SU-DHL-6 (cell line): ENCODE data around the gene CXCL3.
"Not testable (repeated sequence)": the region's sequence is repeated elsewhere in the genome, so short reads cannot be mapped to it uniquely, and the experiment has no call there.

Experiments
- H2AFZ ChIP-seq: fragments of 200-600 bp; sonication (generic); 2 replicates; pipeline ENCODE4 v1.6.1; 2014; ENCODE audit warnings: low read depth, mild to moderate bottlenecking, moderate library complexity, mixed read lengths, antibody characterized with exemption, low read length; ENCODE audit not compliant: severe bottlenecking
- H3F3A ChIP-seq: fragments of 200-600 bp; shearing (Covaris generic); 2 replicates; pipeline ENCODE4 v1.6.0; 2016; ENCODE audit warnings: antibody characterized with exemption, mild to moderate bottlenecking; ENCODE audit not compliant: insufficient read depth
- H3K27ac ChIP-seq: fragments of 200-600 bp; sonication (generic); 2 replicates; pipeline ENCODE4 v1.5.1; 2016; ENCODE audit warnings: low read depth, mild to moderate bottlenecking, low read length, moderate library complexity, mixed read lengths
- H3K27me3 ChIP-seq: fragments of 200-600 bp; sonication (generic), shearing (Covaris generic); 2 replicates; pipeline ENCODE4 v1.6.0; 2014; ENCODE audit warnings: mild to moderate bottlenecking, low read length
- H3K36me3 ChIP-seq: fragments of 200-600 bp; sonication (generic); 2 replicates; pipeline ENCODE4 v1.6.1; 2014; ENCODE audit warnings: mild to moderate bottlenecking, low read length, mixed read lengths
- H3K4me2 ChIP-seq: fragments of 300-600, 200-600 bp; shearing (Covaris generic), sonication (generic); 2 replicates; pipeline ENCODE4 v1.6.0; 2014; ENCODE audit warnings: low read length, low read depth, mild to moderate bottlenecking; ENCODE audit not compliant: poor library complexity, severe bottlenecking
- H3K4me3 ChIP-seq: fragments of 200-600 bp; sonication (generic); 2 replicates; pipeline ENCODE4 v1.5.1; 2014; ENCODE audit warnings: antibody characterized with exemption, low read length, mild to moderate bottlenecking, mixed read lengths; ENCODE audit not compliant: insufficient read depth, poor library complexity, severe bottlenecking
- H3K79me2 ChIP-seq: fragments of 200-600 bp; sonication (generic); 2 replicates; pipeline ENCODE4 v1.6.1; 2014; ENCODE audit warnings: mild to moderate bottlenecking, low read length, moderate library complexity; ENCODE audit not compliant: insufficient read depth
- H3K9ac ChIP-seq: fragments of 200-600 bp; sonication (generic); 2 replicates; pipeline ENCODE4 v1.7.0; 2014; ENCODE audit warnings: mild to moderate bottlenecking, low read length
- H3K9me2 ChIP-seq: fragments of 200-600 bp; sonication (generic); replicated peaks from 2 replicates; pipeline ENCODE4 v1.6.1; 2014; ENCODE audit warnings: low read length; ENCODE audit not compliant: insufficient read depth
- H3K9me3 ChIP-seq: fragments of 200-600 bp; sonication (generic); 2 replicates; pipeline ENCODE4 v1.6.1; 2014; ENCODE audit warnings: low read length, mixed read lengths; ENCODE audit not compliant: insufficient read depth
- H4K20me1 ChIP-seq: fragments of 200-600 bp; sonication (generic); 2 replicates; pipeline ENCODE4 v1.6.1; 2014; ENCODE audit warnings: low read depth, mild to moderate bottlenecking, antibody characterized with exemption, low read length, moderate library complexity, mixed read lengths
- EZH2phosphoT487 ChIP-seq: fragments of 200-600 bp; sonication (generic), shearing (Covaris generic); conservative IDR thresholded peaks from 2 replicates; pipeline ENCODE4 v1.6.1; 2018; ENCODE audit warnings: mild to moderate bottlenecking, antibody characterized with exemption, low read length, moderate library complexity, mixed read lengths
- TF ChIP-seq, protein P1 (sequence below): fragments of 200-600 bp; sonication (generic); IDR thresholded peaks from one replicate; pipeline ENCODE4 v1.5.1; 2017; ENCODE audit warnings: antibody characterized with exemption, mild to moderate bottlenecking, low read length, moderate library complexity; ENCODE audit not compliant: insufficient read depth, poor library complexity, severe bottlenecking

The CXCL3 gene

GRCh38 chr4:74084984-74085383, 46.5 kb upstream of the CXCL3 start:
- Histone ChIP-seq H3K27me3 (no peaks in the 10 kb centered on the region), H3K79me2 (no peaks in the 10 kb centered on the region), H3K4me2 (no peak overlapping the region), H3K9me3 (no peaks in the 10 kb centered on the region), H3K9ac (no peak overlapping the region), H3F3A (no peaks in the 10 kb centered on the region), H2AFZ (no peak overlapping the region), H3K36me3 (no peaks in the 10 kb centered on the region), H3K4me3 (no peak overlapping the region), H4K20me1 (no peaks in the 10 kb centered on the region), H3K27ac (no peak overlapping the region), H3K9me2 (no peaks in the 10 kb centered on the region)
- TF ChIP-seq, protein P1, sequence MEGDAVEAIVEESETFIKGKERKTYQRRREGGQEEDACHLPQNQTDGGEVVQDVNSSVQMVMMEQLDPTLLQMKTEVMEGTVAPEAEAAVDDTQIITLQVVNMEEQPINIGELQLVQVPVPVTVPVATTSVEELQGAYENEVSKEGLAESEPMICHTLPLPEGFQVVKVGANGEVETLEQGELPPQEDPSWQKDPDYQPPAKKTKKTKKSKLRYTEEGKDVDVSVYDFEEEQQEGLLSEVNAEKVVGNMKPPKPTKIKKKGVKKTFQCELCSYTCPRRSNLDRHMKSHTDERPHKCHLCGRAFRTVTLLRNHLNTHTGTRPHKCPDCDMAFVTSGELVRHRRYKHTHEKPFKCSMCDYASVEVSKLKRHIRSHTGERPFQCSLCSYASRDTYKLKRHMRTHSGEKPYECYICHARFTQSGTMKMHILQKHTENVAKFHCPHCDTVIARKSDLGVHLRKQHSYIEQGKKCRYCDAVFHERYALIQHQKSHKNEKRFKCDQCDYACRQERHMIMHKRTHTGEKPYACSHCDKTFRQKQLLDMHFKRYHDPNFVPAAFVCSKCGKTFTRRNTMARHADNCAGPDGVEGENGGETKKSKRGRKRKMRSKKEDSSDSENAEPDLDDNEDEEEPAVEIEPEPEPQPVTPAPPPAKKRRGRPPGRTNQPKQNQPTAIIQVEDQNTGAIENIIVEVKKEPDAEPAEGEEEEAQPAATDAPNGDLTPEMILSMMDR, result no peak
- TF ChIP-seq EZH2phosphoT487, result no peak

DNA sequence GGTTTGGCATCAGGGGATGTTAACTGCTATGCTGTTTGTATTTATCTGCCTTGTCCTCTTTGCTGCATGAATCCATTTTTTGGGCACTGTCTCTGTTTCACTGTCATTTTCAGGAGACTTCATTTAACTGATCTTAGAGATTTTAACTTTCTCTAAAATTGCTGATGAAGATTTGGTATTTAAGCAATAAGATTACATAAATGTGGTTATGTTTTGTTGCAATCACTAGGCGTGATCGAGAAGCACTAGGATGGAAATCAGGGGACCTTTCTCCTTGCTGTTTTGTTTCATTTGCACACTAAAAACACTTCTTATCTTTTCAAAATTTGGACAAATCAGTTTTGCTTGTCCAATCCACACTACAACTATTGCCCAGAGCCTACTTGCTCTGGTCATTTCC, 45.1 kb upstream of the CXCL3 start:
- no peak for TF ChIP-seq EZH2phosphoT487
- TF ChIP-seq, protein P1, result no peak
- Histone ChIP-seq H2AFZ (no peak overlapping the region), H3K4me2 (no peak overlapping the region)

GRCh38 chr4:74081035-74081434, 42.5 kb upstream of the CXCL3 start:
- Histone ChIP-seq H3K27me3 (no peaks in the 10 kb centered on the region), H3K36me3 (no peaks in the 10 kb centered on the region), H3K4me3 (no peak overlapping the region), H3K9ac (no peak overlapping the region), H3F3A (no peaks in the 10 kb centered on the region), H3K9me3 (no peaks in the 10 kb centered on the region), H4K20me1 (no peaks in the 10 kb centered on the region), H3K9me2 (no peaks in the 10 kb centered on the region), H3K4me2 (no peak overlapping the region), H3K79me2 (no peaks in the 10 kb centered on the region), H2AFZ (no peak overlapping the region), H3K27ac (no peak overlapping the region)
- TF ChIP-seq EZH2phosphoT487, result no peak
- TF ChIP-seq, protein P1, result no peak

More for the DNA sequence above, 45.1 kb upstream of the CXCL3 start:
- Histone ChIP-seq H3K27ac (no peak overlapping the region), H3K9me3 (no peaks in the 10 kb centered on the region), H3F3A (no peaks in the 10 kb centered on the region), H3K27me3 (no peaks in the 10 kb centered on the region), H3K9ac (no peak overlapping the region), H3K36me3 (no peaks in the 10 kb centered on the region), H3K79me2 (no peaks in the 10 kb centered on the region), H4K20me1 (no peaks in the 10 kb centered on the region), H3K9me2 (no peaks in the 10 kb centered on the region), H3K4me3 (no peak overlapping the region)

- not testable (repeated sequence) for H3F3A ChIP-seq, H3K27ac ChIP-seq, H3K9me2 ChIP-seq, H3K79me2 ChIP-seq, H3K9me3 ChIP-seq, H3K4me3 ChIP-seq, H3K36me3 ChIP-seq, H3K4me2 ChIP-seq, H3K27me3 ChIP-seq, H2AFZ ChIP-seq, H3K9ac ChIP-seq, H4K20me1 ChIP-seq
Measured at GRCh38 chr4:74080351-74080750, 41.9 kb upstream of the CXCL3 start.

GRCh38 chr4:74079024-74079423, 40.5 kb upstream of the CXCL3 start:
- H3K36me3 ChIP-seq, H3K4me3 ChIP-seq, H4K20me1 ChIP-seq, H3K27me3 ChIP-seq, H3K9me3 ChIP-seq, H3K4me2 ChIP-seq, H3K9ac ChIP-seq, H3K9me2 ChIP-seq, H2AFZ ChIP-seq, H3K79me2 ChIP-seq, H3K27ac ChIP-seq, H3F3A ChIP-seq: not testable (repeated sequence)
